Activated naive CD4-positive, alpha-beta T cell treated with anti-CD3 and anti-CD28 coated beads, Interleukin-2, amount 50 U/mL, for 24 hours (primary cell): ENCODE measurements around the gene TMCO2.
"Not testable (repeated sequence)": the region's sequence is repeated elsewhere in the genome, so short reads cannot be mapped to it uniquely, and the experiment has no call there.

ENCODE experiments used
- H3K27ac Mint-ChIP-seq: one replicate; pipeline ENCODE4 v1.8.0; 2021; ENCODE audit warnings: mild to moderate bottlenecking, mixed read lengths
- H3K27me3 Mint-ChIP-seq: one replicate; pipeline ENCODE4 v1.8.0; 2021; ENCODE audit warnings: mixed read lengths
- H3K36me3 Mint-ChIP-seq: one replicate; pipeline ENCODE4 v1.8.0; 2021; ENCODE audit warnings: mixed read lengths
- H3K4me1 Mint-ChIP-seq: one replicate; pipeline ENCODE4 v1.8.0; 2021; ENCODE audit warnings: mixed read lengths
- H3K4me3 Mint-ChIP-seq: one replicate; pipeline ENCODE4 v1.8.0; 2021; ENCODE audit warnings: mild to moderate bottlenecking, mixed read lengths
- H3K9me3 Mint-ChIP-seq: one replicate; pipeline ENCODE4 v1.8.0; 2021; ENCODE audit warnings: mixed read lengths

Gene TMCO2

DNA sequence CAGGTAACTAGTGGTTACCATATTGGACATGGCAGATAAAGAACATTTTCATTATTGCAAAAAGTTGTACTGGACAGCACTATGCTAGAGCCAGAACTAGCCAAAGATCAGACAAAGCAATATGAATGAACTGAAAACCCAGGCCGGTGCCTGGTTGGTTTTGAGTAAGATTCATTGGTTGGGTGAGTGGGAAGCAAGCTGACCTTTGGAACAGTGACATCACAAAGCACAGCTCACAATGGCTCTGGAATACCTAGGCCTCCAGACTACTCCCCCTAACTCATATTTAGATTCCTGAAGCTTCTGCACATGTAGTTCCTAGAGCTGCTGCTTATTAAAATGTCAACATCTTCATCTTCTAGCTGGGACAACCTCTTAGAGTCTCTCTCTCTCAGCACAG, at the start of gene TMCO2:
Gene TMCO2 (plus strand): TSS at position 283 of the 400 bp plus-strand sequence. CDS start 57 bp downstream, at position 340.
- Mint-ChIP-seq H3K9me3 (no peaks in the 10 kb centered on the region), H3K4me3 (no peak within 1 kb of the TSS), H3K4me1 (no peaks in the 10 kb centered on the region), H3K27ac (no peak within 1 kb of the TSS), H3K27me3 (no peaks in the 10 kb centered on the region), H3K36me3 (no peaks in the 10 kb centered on the region)

DNA sequence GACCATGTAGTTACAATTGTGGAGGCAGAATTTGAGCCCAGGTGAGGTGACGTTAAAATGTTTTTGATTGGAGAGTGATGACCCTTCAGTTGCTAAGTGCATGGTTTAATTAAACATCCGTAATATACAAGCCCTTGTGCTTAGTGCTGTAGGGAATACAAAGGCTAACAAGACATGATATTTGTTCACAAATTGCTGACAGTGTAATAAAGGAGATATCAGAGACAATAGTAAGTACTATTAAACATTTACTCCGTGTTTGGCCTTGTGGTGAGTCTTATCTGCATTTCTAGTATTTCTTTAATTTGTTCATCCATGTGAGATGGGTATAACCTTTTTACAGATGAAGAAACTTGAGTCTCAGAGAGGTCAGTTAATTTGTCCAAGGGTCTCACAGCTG, 48.6 kb upstream of the TMCO2 start:
- Mint-ChIP-seq H3K4me3 (no peak overlapping the region), H3K27ac (no peak overlapping the region), H3K36me3 (peaks cover 15% of the 10 kb centered on the region), H3K27me3 (no peaks in the 10 kb centered on the region), H3K4me1 (peaks cover 3% of the 10 kb centered on the region), H3K9me3 (no peaks in the 10 kb centered on the region)

DNA sequence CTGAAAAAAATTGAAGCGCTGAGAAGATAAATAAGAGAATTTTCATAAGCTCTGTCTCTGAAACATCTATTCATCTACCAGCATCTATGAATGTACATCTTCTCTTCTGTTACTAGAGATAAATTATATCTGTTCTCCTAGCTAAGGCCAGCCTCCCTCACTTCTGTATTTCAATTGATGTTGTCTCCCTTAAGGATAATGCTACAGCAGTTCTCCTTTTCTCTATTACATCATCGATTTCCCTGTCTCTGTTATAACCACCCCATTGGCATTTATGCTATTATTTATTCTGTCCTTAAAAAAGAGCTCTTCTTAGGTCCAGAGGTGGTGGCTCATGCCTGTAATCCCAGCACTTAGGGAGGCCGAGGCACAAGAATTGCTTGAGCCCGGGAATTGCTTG, 42.9 kb upstream of the TMCO2 start:
- H3K27me3 Mint-ChIP-seq, result no peaks in the 10 kb centered on the region
- H3K27ac Mint-ChIP-seq, result no peak overlapping the region
- no peak overlapping the region for H3K4me3 Mint-ChIP-seq
- peaks cover 25% of the 10 kb centered on the region for H3K36me3 Mint-ChIP-seq
- H3K9me3 Mint-ChIP-seq, result no peaks in the 10 kb centered on the region
- H3K4me1 Mint-ChIP-seq, result peaks cover 17% of the 10 kb centered on the region

DNA sequence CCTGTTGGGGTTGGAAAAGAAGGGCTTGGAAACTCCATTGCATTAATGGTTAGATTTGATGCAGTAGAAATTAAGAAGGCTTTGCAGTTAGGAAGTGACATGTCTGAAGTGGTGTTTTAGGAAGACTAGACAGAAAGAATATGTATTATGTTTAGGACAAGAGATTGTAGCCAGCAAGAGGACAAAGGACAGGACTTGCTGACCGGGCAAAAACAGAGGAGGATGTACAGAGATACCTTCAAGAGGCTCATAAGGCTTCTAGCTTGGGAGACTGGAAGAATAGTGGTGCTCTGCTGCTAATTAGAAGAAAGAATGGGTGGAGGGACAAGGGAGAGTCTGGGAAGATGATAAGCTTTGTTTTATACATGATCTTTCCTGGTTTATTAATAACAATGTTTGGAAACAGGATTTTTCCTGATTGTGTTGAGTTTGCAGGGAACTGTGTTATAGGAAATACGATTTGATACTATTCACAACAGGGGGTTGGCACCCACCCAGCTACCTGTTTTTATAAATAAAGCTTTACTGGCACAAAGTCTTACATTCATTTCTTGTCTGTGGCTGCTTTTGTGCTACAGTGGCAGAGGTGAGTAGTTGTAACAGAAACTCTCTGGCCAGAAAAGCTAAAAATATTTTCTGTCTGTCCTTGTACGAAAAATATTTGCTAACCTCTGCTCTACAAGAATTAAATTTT, 37.1 kb upstream of the TMCO2 start:
- H3K27ac Mint-ChIP-seq, result no peak overlapping the region
- H3K36me3 Mint-ChIP-seq, result peaks cover 19% of the 10 kb centered on the region
- peaks cover 21% of the 10 kb centered on the region for H3K4me1 Mint-ChIP-seq
- H3K4me3 Mint-ChIP-seq, result no peak overlapping the region
- no peaks in the 10 kb centered on the region for H3K9me3 Mint-ChIP-seq
- no peaks in the 10 kb centered on the region for H3K27me3 Mint-ChIP-seq

DNA sequence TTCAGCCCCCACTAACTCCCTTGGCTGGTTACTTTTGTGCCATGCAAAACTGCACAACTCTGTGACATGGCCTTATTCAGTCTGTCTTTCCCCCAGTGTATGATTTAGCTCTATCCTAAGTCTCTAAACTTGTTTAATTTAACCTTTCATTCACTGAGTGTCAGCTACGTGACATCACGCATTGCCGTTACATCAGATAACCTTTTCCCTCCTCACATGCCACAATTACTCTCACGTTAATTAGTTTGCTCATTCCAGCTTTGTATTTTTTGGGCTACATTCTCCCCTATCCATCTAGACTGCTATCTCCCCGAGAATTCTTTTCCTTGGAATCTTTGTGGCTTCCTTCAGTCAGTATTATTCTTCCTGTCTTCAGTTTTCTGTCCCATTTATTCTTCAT, 29.4 kb upstream of the TMCO2 start:
- H3K4me1 Mint-ChIP-seq, result peaks cover 36% of the 10 kb centered on the region
- no peaks in the 10 kb centered on the region for H3K27me3 Mint-ChIP-seq
- H3K36me3 Mint-ChIP-seq, result peaks cover 6% of the 10 kb centered on the region
- H3K9me3 Mint-ChIP-seq, result no peaks in the 10 kb centered on the region
- H3K4me3 Mint-ChIP-seq, result no peak overlapping the region
- H3K27ac Mint-ChIP-seq, result no peak overlapping the region

DNA sequence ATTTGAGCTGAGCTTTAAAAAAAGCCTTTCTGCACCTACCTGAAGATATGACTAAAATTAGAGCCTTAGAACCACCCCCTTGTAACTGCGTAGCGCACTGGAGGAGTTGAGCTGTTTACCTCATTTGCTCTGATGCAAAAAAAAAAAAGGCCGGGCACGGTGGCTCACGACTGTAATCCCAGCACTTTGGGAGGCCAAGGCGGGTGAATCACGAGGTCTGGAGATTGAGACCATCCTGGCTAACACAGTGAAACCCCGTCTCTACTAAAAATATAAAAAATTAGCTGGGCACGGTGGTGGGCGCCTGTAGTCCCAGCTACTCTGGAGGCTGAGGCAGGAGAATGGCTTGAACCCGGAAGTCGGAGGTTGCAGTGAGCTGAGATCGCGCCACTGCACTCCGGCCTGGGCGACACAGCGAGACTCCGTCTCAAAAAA, 26.2 kb upstream of the TMCO2 start:
- H3K9me3 Mint-ChIP-seq, H3K27me3 Mint-ChIP-seq, H3K27ac Mint-ChIP-seq, H3K4me3 Mint-ChIP-seq, H3K36me3 Mint-ChIP-seq: not testable (repeated sequence)
- H3K4me1 Mint-ChIP-seq, result peaks cover 28% of the 10 kb centered on the region

DNA sequence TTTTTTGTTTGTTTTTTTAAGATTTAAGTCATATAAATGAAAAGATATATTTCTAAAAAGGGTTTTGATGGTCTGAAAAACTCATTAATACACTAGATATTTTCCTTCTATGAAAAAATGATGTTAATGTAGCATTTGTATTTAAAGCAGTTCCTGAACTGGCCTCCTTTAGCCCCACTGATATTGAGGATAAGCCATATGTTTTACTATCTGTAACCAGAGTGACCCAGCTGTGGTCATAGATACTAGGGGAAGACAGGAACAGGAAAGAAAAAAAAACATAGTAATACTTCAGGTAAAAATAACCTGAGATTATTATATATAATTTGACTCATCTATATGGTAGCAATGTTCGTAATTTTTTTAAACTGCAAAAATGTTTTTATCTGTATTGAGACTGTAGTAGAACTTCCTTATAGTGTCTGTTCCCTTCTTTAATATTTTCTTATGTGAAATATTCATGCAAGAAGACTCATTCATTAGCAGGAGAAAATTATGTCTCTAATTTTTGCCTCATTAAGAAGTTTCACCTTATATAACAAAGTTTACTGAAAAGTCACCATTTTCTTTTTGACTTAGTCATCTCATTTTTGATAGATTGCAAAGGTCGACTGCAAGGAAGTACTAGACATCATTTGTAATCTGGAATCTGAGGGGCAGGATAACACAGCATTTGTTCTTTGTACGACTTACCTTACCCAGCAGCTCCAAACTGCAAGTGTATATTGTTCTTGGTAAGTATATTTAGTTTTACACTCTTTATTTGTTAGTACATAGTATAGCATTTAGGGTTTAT, 25.6 kb upstream of the TMCO2 start:
- no peaks in the 10 kb centered on the region for H3K27me3 Mint-ChIP-seq
- no peak overlapping the region for H3K27ac Mint-ChIP-seq
- H3K9me3 Mint-ChIP-seq, result no peaks in the 10 kb centered on the region
- peaks cover 5% of the 10 kb centered on the region for H3K36me3 Mint-ChIP-seq
- H3K4me3 Mint-ChIP-seq, result no peak overlapping the region
- peaks cover 27% of the 10 kb centered on the region for H3K4me1 Mint-ChIP-seq

DNA sequence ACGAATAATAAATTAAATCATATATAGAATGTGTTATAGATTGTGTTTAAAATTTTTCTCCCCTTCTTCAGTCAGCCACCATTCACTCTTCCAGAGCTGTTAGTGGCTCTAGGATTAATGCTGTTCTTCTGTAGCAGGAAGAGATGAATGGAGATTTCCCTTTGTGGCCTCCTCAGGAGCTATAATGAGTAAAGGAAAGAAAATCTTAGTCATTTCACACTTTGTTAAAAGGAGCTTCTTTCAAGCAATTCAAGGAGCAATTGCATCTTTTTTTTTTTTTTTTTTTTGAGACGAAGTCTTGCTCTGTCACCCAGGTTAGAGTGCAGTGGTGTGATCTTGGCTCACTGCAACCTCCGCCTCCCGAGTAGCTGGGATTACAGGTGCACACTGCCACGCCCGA, 23.7 kb upstream of the TMCO2 start:
- Mint-ChIP-seq H3K36me3 (peaks cover 5% of the 10 kb centered on the region), H3K9me3 (no peaks in the 10 kb centered on the region), H3K4me3 (no peak overlapping the region), H3K27me3 (no peaks in the 10 kb centered on the region), H3K27ac (no peak overlapping the region), H3K4me1 (peaks cover 21% of the 10 kb centered on the region)

DNA sequence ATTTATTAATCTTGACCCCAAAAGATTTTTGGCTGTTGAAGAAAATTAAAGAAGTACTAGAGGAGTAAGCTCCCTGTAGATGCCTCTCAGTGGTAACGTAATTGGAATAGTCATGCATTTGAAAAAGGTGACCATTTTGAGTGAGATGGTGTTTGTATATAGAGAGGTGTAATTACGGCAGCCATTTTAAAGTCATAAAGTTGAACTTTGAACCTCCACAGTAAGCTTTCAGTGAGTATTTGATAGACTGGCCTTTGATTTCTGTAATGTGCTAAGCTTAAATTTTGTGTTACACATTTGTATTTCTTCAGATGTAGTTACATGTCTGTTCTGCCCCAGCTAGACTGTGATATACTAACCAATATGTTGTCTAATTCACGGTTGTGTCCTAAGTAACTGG, 21.5 kb upstream of the TMCO2 start:
- Mint-ChIP-seq H3K4me3 (no peak overlapping the region), H3K36me3 (peaks cover 12% of the 10 kb centered on the region), H3K9me3 (no peaks in the 10 kb centered on the region), H3K4me1 (peaks cover 20% of the 10 kb centered on the region), H3K27me3 (no peaks in the 10 kb centered on the region), H3K27ac (no peak overlapping the region)

DNA sequence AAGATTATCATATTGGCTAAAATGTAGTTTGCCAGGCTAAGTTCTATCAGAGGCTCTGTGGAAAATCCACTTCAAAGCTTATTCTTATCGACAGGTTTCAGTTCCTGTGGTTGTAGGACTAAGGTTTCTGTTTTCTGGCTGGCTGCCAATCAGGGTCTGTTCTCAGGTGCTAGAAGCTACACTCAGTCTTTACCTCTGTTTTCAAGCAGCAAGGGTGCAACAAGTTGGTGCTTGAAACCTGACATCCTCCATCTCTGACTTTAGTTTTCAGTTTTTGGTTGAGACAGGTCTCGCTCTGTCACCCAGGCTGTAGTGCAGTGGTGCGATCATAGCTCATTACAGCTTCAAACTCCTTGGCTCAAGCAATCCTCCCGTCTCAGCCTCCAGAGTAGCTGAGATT, 15.3 kb upstream of the TMCO2 start:
- H3K27ac Mint-ChIP-seq, result no peak overlapping the region
- no peak overlapping the region for H3K4me3 Mint-ChIP-seq
- peaks cover 39% of the 10 kb centered on the region for H3K36me3 Mint-ChIP-seq
- H3K4me1 Mint-ChIP-seq, result peaks cover 22% of the 10 kb centered on the region
- H3K9me3 Mint-ChIP-seq, result no peaks in the 10 kb centered on the region
- H3K27me3 Mint-ChIP-seq, result no peaks in the 10 kb centered on the region

DNA sequence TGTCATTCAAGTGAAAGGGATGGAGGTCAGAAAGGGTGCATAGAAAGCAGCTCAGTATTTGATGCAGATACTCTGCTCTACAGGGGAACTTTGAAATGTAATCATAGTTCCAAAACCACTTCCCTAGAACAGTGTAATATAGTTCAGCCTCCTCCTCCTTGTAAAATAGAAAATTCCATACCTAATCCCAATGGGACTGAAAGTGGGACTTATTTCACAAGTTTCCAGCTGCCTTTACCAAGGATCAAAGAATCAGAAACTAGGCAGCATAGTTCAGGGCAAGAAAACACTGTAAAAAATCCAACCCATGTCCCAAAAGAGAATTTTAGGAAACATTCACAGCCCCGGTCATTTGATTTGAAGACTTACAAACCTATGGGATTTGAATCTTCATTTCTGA, 8.1 kb upstream of the TMCO2 start:
- Mint-ChIP-seq H3K4me1 (peaks cover 22% of the 10 kb centered on the region), H3K27me3 (no peaks in the 10 kb centered on the region), H3K36me3 (peaks cover 32% of the 10 kb centered on the region), H3K27ac (no peak overlapping the region), H3K9me3 (no peaks in the 10 kb centered on the region), H3K4me3 (no peak overlapping the region)

DNA sequence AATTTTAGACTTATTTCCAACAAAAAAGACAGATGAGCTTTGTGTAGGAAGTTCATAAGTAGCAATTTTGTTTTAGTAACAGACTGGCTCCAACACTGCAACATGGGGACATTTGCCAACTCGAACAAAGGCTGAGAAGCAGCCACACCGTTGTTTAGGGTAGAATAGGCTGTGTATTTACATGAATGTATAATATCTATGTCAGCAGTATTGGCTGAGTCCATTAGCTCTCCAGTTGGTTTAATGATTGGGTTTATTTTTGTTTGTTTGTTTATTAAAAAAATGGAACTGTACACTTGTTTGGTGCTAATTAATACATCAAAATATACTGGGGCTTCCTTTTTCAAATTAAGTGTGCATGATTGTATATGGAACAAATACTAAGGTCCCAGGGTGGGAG, 7.3 kb upstream of the TMCO2 start:
- Mint-ChIP-seq H3K27ac (no peak overlapping the region), H3K4me3 (no peak overlapping the region), H3K36me3 (peaks cover 30% of the 10 kb centered on the region), H3K4me1 (peaks cover 22% of the 10 kb centered on the region), H3K27me3 (no peaks in the 10 kb centered on the region), H3K9me3 (no peaks in the 10 kb centered on the region)

DNA sequence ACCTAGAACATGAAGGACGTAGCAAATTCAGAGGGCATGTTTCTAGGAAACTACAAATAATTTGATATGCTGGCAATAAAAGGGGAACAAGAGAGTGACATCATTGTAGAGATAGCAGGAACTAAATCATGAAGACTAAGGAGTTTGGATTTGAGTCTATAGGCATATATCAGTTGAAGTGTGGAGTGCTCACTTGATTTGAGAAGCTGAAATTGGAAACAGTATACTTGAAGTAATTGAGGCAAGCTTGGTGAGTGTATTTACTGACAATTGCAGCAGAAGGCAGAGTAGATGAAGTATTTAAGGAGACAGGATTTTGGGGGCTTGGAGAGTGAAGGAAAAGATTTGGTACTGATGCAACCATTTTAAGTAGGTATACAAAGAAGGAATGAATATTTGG, 6.4 kb upstream of the TMCO2 start:
- Mint-ChIP-seq H3K27ac (peak overlapping the region; percentile 83), H3K36me3 (peaks cover 24% of the 10 kb centered on the region), H3K4me3 (peak overlapping the region; percentile 45), H3K4me1 (peaks cover 22% of the 10 kb centered on the region), H3K27me3 (no peaks in the 10 kb centered on the region), H3K9me3 (no peaks in the 10 kb centered on the region)

DNA sequence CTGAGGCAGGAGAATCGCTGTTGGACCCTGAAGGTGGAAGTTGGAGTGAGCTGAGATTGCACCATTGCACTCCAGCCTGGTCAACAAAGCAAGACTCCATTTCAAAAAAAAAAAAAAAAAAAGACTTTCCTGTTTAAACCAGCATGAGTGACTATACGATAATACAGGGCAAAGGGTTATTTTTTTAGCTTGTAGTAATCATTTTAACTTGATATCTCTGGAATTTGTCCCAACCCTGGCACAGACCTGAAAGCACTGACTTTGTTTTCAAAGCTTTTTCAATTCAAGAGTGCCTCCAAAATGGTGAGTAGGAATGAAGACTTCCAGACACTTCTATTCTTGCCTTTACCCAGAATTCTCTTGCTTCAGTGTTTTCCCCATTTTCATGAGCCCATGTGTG, 4.4 kb upstream of the TMCO2 start:
- Mint-ChIP-seq H3K27me3 (no peaks in the 10 kb centered on the region), H3K4me1 (peaks cover 19% of the 10 kb centered on the region), H3K4me3 (no peak overlapping the region), H3K27ac (no peak overlapping the region), H3K36me3 (peaks cover 7% of the 10 kb centered on the region), H3K9me3 (no peaks in the 10 kb centered on the region)

DNA sequence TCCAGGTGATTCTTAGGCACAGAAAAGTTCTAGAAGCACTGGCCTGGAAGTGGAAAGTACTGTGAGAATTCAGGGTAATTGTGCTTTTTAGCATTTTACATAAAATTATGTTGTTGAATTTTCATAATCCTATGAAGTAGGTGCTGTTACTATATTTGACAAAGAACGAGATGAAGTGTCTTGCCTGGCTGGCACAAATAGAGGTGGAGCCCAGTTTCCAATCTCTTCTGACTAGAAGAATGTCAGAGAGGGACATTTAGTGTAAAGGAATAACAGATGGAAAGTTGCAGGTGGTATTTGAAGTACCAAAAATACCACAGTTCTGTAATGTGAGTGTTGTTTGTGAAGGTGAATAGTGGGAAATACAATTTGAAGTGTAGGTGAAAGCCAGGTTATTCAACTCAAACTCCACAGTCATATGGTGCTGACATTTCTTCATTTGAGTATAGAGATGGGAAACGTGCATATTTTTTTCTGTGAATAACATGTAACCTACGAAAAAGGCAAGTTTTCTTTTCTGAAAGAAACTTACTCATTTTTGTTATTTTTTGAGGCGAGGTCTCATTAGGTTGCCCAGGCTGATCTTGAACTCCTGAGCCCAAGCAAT, 3.5 kb upstream of the TMCO2 start:
- Mint-ChIP-seq H3K4me3 (no peak overlapping the region), H3K9me3 (no peaks in the 10 kb centered on the region), H3K36me3 (peaks cover 2% of the 10 kb centered on the region), H3K4me1 (peaks cover 17% of the 10 kb centered on the region), H3K27ac (peak overlapping the region; percentile 43), H3K27me3 (no peaks in the 10 kb centered on the region)

DNA sequence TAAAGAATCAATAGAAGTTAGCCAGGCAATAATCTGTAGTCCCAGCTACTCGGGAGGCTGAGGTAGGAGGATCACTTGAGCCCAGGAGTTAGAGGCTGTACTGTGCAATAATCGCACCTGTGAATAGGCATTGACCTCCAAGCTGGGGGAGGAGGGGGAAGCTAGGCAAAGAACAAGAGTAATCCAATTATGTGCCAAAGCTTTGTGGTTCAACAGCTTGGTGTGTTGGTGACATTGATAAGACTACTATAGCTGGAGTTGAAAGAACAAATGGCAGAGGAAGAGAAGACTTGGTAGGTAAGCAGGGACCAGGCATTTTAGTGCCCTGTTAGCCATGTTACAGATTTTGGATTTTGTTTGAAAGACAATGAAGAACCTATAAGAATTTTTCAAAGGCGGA, 2.1 kb upstream of the TMCO2 start:
- H3K4me1 Mint-ChIP-seq, result peaks cover 13% of the 10 kb centered on the region
- no peaks in the 10 kb centered on the region for H3K27me3 Mint-ChIP-seq
- H3K9me3 Mint-ChIP-seq, result no peaks in the 10 kb centered on the region
- no peaks in the 10 kb centered on the region for H3K36me3 Mint-ChIP-seq
- H3K27ac Mint-ChIP-seq, result no peak overlapping the region
- H3K4me3 Mint-ChIP-seq, result no peak overlapping the region
